ENCODE data around the gene COP1.

DNA sequence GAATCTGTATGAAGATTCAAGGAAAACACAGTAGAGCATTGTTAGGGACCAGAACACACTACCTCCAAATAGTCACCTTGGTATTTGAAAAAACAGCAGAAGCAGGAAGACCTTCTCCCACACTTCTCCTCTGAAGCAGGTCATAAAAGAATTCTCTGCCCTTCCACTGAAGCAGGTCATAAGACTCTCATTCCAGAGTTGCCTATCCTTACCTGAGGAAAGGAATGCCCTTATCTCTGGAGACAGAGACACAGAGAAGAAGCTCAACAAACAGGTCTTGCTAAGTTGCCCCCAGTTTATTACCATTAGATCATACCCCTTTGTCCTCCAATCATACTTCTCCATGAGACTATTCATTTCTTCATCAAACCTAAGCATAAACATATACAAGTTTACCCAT, 237.9 kb downstream of the COP1 start:
- TF ChIP-seq, protein P1, sequence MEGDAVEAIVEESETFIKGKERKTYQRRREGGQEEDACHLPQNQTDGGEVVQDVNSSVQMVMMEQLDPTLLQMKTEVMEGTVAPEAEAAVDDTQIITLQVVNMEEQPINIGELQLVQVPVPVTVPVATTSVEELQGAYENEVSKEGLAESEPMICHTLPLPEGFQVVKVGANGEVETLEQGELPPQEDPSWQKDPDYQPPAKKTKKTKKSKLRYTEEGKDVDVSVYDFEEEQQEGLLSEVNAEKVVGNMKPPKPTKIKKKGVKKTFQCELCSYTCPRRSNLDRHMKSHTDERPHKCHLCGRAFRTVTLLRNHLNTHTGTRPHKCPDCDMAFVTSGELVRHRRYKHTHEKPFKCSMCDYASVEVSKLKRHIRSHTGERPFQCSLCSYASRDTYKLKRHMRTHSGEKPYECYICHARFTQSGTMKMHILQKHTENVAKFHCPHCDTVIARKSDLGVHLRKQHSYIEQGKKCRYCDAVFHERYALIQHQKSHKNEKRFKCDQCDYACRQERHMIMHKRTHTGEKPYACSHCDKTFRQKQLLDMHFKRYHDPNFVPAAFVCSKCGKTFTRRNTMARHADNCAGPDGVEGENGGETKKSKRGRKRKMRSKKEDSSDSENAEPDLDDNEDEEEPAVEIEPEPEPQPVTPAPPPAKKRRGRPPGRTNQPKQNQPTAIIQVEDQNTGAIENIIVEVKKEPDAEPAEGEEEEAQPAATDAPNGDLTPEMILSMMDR (IDR thresholded peaks at IDR 0.05 in 8 of 11, conservative IDR thresholded peaks at IDR 0.05 in 3 of 11): no peak
- TF ChIP-seq POLR2A (IDR thresholded peaks at IDR 0.05) (no peak), POLR2AphosphoS5 (IDR thresholded peaks at IDR 0.05) (no peak)

All from spleen (tissue), 7 donors.